Activated CD4-positive, alpha-beta memory T cell treated with anti-CD3 and anti-CD28 coated beads for 36 hours (primary cell): ENCODE measurements around the gene ZNF90. TPM values are rescaled to one million over a fixed set of nuclear protein-coding genes. Genes with fewer than 3 reads are reported as not detected.

Experiments used
- CTCF ChIA-PET: fragments of 350-600 bp; sonication (Branson Sonifier 250); formaldehyde crosslinking; loops from one replicate; lab custom pipeline; 2021; ENCODE audit warnings: antibody characterized with exemption, inconsistent platforms; lab: Charles Lee
- POLR2A ChIA-PET: fragments of 350-600 bp; sonication (Branson Sonifier 250); formaldehyde crosslinking; loops from one replicate; lab custom pipeline; 2021; ENCODE audit warnings: antibody characterized with exemption; lab: Charles Lee
- DNase-seq: peaks from one replicate; pipeline ENCODE4 v3.0.0-alpha.2; 2020
- H3K27ac Mint-ChIP-seq: one replicate; pipeline ENCODE4 v1.8.0; 2021; ENCODE audit warnings: mixed read lengths
- H3K27me3 Mint-ChIP-seq: one replicate; pipeline ENCODE4 v1.8.0; 2021; ENCODE audit warnings: mixed read lengths
- H3K36me3 Mint-ChIP-seq: one replicate; pipeline ENCODE4 v1.8.0; 2021; ENCODE audit warnings: mixed read lengths
- H3K4me1 Mint-ChIP-seq: one replicate; pipeline ENCODE4 v1.8.0; 2021; ENCODE audit warnings: low read depth, mixed read lengths
- H3K4me3 Mint-ChIP-seq: one replicate; pipeline ENCODE4 v1.8.0; 2021; ENCODE audit warnings: mild to moderate bottlenecking, mixed read lengths
- H3K9me3 Mint-ChIP-seq: one replicate; pipeline ENCODE4 v1.8.0; 2021; ENCODE audit warnings: mixed read lengths
- intact Hi-C: fragments of 100-400 bp; cut with micrococcal nuclease; formaldehyde crosslinking; loops from one replicate; pipeline ENCODE4 v1.15.1; 2023
- total RNA-seq, 2 experiments: library from RNA; stranded (reverse); gene quantifications; one replicate each; pipeline ENCODE4 v1.2.3, GENCODE V29; 2021

Gene ZNF90
- total RNA-seq, 2 experiments from 2014 or later, result 13.8 to 16.3 TPM

DNA sequence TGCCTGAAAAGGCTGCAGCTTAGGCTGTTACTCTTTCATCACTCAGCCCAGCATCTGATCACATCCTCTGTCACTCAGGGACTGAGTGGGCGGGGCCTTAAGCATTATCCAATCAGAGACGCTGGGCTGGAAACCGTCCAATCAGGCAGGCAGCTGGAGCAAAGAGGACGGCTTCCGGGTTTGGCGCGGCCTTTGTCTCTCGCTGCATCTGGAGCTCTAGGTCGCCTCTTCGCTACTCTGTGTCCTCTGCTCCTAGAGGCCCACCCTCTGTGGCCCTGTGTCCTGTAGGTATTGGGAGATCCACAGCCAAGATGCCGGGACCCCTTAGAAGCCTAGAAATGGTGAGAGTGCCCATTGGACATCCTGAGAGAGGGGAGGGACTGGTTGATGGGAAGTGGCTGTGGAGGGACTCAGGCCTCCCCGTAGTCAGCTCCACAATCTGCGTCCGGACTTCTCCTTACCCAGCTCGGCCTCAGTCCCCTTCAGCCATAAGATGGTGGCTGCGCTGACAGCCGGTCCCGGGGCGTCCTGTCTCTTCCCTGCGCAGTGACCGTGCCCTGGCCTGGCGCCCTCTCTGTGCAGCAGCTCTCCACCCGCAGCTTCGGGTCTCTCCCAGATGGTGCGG, 89.3 kb downstream of the ZNF90 start, which contains the start of gene ZNF486:
Gene ZNF486 (plus strand): TSS at position 195 of the 625 bp plus-strand sequence. CDS start 117 bp downstream, at position 312.
- Mint-ChIP-seq H3K4me1 (peaks cover 45% of the 10 kb centered on the region), H3K9me3 (peaks cover 14% of the 10 kb centered on the region), H3K27ac (peak within 1 kb of the TSS; percentile 92)

DNA sequence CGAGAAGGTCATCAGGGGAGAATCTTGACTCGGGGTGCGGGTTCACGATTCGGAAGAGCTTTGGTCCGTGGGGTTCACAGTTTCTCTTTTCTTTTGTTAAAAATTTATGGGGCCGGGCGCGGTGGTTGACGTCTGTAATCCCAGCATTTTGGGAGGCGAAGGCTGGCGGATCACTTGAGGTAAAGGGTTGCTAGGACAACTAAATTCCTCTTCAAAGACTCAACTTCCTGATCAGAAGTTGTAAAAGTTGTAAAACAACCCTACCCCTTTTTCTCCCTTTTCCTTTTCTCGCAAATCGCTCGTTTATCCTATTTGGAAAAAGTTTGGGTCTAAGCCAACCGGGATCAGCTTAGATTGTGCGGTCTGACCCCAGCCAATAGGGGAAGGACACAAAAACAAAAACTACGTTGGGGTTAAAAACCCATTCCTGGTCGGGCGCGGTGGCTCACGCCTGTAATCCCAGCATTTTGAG, 89.9 kb downstream of the ZNF90 start:
- H3K4me1 Mint-ChIP-seq, result peaks cover 39% of the 10 kb centered on the region
- intact Hi-C loops, result loop anchor here (1.0 to 5.0 kb wide), 5 partner anchors 70 to 1400 kb away; partner anchors contain the start of gene ZNF90
- peaks cover 33% of the 10 kb centered on the region for H3K36me3 Mint-ChIP-seq
- H3K9me3 Mint-ChIP-seq, result peaks cover 13% of the 10 kb centered on the region
- CTCF ChIA-PET, result interaction anchor here (2.5 kb wide), 1 partner anchor 170 kb away, joined by 11 read pairs; no protein-coding TSS in a partner anchor
- POLR2A ChIA-PET, result interaction anchor here (0.9 to 2.0 kb wide), 7 partner anchors 9 to 398 kb away, joined by 3 to 12 read pairs (median 6); partner anchors contain the start of genes ZNF682, ZNF737 and ZNF90
- peak overlapping the region; percentile 92 for H3K27ac Mint-ChIP-seq
- no peaks in the 10 kb centered on the region for H3K27me3 Mint-ChIP-seq
- peak overlapping the region; percentile 98 for H3K4me3 Mint-ChIP-seq
- no peak for DNase-seq

More for the DNA sequence above, 89.3 kb downstream of the ZNF90 start, which contains the start of gene ZNF486:
- intact Hi-C loops, result loop anchor here (1.0 to 5.0 kb wide), 5 partner anchors 70 to 1400 kb away; partner anchors contain the start of gene ZNF90
- CTCF ChIA-PET, result interaction anchor here (0.7 to 2.5 kb wide), 5 partner anchors 71 to 1317 kb away, joined by 3 to 11 read pairs (median 3); partner anchors contain the start of gene ZNF737
- Mint-ChIP-seq H3K27me3 (no peaks in the 10 kb centered on the region), H3K36me3 (peaks cover 33% of the 10 kb centered on the region), H3K4me3 (peak within 1 kb of the TSS; percentile 98)
- POLR2A ChIA-PET, result interaction anchor here (0.6 to 2.0 kb wide), 10 partner anchors 10 to 1462 kb away, joined by 3 to 12 read pairs (median 5); partner anchors contain the start of genes ZNF66, ZNF682, ZNF737 and ZNF90
- peak; percentile 97 for DNase-seq

Other genes with a start within 250 kb of the ZNF90 start
- gene ZNF253, start 212.1 kb upstream of the ZNF90 start, total RNA-seq, result 10 to 100 TPM; 11.0 to 12.9 TPM
- 10 to 100 TPM; 15.6 to 17.0 TPM for gene ZNF93, start 177.1 kb upstream of the ZNF90 start, total RNA-seq
- gene ZNF682, start 38.5 kb upstream of the ZNF90 start, total RNA-seq, result 1 to 10 TPM; 7.0 to 9.1 TPM
- 10 to 100 TPM; 12.5 to 12.9 TPM for gene ZNF486, start 89.2 kb downstream of the ZNF90 start, total RNA-seq